Measurements from ENCODE around the gene IKZF1.
"Not testable (repeated sequence)": the region's sequence is repeated elsewhere in the genome, so short reads cannot be mapped to it uniquely, and the experiment has no call there.

IKZF1 gene

GRCh38 chr7:50335795-50336754 is 31.6 kb downstream of the IKZF1 start:
- DNase-seq: peak; percentile 92

DNA sequence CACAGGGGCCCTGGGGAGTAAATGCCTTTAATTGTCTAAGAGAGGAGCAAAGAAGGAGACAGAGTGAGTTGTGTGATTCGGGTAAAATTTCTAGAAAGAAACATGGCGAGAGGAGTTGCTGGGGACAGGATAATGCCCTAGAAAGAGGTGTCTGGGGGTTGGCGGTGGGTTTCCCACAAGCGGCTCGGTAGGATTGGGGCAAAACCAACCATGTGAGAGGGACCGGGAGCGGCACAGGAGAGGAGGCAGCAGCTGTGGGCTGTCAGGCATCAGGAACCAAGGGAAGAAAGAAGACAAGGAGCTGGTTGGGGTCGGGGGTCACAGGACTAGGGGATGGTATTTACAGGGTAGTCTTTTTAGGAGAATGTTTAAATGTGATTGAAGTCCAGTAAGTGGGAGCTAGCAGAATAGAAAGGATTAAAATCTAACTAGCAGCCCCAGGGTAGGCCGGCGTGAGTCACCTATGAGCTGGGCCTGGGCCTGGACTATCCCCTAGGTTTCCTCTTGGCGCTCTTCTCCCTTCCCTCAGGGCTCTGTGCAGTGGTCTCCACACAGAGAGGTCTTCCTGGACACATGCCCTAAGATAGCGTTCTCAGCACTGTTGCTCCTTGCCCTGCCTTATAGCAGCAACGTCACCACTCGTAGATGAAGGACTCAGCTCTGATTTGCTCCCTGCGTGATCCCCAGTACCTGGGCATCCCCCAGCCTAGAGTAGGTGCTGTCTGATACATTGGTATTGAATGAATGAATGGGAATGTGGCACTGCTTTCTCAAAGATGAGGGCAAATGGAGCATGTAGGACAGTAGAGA is 32.6 kb downstream of the IKZF1 start:
- DNase-seq: no peak

- not testable (repeated sequence) for DNase-seq
Observed at GRCh38 chr7:50339472-50339871, 35.0 kb downstream of the IKZF1 start.

DNA sequence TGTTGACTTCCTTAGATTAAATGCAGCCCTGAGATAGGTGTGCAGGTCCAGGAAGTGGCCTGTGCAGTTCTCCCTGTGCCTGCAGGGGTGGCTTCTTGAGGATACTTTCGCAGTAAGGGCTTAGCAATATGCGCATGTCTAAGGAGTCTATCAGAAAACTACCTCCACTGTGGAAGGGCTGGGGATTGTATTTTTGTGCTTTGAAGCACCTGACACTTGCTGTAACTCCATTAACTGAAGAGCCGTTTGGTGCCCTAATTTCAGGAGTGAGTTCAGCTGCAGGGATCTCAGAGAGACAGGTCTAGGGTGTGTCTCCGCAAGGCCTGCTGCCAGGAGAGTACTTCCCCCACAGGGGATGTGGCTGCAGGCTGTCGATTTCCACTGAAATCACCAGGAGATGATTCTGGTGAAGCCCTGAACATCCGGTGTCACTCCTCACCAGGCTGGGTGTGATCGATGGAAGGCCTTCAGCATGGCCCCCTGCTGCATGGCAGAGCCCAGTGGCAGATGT is 35.5 kb downstream of the IKZF1 start:
- DNase-seq: no peak

DNA sequence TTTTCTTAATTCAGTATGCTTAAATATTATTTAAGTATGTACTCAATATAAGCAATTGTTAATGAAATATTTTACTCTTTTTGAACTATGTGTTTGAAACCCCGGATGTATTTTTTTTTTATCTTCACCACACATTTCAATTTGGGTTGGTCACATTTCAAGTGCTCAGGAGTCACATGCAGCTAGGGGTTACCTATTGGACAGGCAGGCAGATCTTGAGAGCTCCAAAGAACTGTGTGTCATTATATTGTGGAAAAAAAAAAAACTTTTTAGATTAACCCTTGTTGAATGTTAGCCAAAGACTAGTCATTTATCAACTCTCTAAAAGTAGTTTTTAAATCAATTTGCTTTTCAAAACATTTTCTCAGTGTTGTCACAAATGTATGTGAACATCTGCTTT is 37.2 kb downstream of the IKZF1 start:
- no peak for DNase-seq

DNA sequence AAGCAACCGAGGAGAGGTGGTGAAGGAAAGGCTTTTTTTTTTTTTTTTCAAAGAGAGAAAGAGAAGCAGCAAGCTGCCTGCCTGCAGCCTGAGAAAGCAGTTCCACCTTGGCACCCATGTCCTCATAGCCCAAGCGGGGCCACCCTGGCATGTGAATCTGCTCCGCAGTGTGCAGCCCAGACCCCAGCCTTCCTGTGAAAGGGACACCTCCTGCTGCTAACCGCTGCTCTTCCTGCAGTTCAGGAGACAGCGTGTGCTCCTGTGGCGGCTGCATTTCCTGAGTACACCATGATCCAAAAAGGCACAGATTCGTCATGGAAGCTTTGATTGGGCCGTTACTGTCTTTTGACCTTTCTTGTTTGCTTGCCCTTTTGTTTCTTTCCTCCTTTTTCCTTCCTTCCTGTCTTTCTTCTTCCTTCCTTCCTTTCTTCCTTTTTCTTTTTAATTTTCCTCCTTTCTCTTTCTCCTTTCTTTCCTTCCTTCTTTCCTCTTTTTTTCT is 38.1 kb downstream of the IKZF1 start:
- DNase-seq: no peak

DNA sequence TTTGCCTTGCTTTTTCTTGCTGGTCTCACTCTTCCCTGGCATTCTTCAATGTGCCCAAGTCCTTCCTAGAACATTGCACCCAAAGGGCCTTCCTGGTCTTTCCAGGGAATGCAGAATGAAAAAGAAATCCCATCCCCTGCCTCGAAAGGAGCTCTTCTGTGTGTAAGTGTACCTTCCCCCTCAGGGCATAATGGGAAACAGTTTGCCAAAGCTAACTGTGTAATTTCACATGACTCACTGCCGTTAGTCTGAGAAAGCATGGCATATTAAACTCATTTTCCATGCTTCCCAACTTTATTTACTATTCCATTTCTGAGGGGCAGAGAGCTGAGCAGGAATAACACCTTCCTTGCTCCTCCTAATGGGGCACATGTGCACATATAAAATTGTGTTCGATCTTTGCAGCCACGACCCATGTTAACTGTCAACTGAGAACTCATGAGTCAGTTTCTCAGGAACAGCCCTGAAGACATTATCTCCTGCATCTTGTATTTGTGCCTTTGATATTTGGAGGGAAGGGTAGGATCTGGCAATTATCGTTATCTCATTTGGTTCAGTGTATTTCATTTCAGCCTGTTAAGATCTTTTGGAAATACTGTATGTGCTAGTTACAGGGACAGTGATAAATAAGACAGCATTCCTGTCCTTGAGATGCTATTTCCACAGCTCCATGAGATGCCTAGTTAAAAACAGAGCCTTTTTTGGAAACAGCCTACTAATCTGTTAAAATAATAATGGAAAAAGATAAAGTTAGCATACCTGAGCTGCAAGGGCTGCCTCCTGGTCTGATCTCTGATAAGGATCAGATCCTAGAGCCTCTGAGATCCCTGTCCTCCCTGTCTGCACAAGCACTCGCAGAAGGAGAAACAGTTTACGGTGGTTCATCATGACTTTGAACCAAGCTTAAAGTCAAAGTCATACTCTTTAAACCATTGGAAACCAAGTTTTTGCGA is 42.3 kb downstream of the IKZF1 start:
- no peak for DNase-seq

GRCh38 chr7:50347693-50348092 is 43.2 kb downstream of the IKZF1 start:
- DNase-seq: no peak

GRCh38 chr7:50348469-50349162 is 44.1 kb downstream of the IKZF1 start:
- no peak for DNase-seq

DNA sequence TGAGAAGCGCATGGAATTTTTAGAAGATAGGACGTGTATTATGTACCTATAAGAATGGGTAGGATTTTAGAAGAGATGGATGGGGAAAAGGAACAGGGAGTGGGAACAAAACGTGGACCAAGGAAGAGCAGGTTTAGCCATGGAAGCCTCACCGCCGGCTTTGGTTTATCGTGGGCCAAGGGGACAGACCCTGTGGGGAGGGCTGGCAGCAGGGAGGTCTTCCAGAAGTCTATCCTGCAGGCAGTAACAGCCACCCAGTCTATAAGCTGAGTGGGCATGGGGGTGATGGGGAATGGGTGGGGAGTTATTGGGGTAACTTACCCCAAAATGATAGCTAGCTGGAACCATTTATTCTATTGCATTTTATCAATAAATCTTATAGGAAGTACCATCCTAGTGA is 44.9 kb downstream of the IKZF1 start:
- no peak for DNase-seq

DNA sequence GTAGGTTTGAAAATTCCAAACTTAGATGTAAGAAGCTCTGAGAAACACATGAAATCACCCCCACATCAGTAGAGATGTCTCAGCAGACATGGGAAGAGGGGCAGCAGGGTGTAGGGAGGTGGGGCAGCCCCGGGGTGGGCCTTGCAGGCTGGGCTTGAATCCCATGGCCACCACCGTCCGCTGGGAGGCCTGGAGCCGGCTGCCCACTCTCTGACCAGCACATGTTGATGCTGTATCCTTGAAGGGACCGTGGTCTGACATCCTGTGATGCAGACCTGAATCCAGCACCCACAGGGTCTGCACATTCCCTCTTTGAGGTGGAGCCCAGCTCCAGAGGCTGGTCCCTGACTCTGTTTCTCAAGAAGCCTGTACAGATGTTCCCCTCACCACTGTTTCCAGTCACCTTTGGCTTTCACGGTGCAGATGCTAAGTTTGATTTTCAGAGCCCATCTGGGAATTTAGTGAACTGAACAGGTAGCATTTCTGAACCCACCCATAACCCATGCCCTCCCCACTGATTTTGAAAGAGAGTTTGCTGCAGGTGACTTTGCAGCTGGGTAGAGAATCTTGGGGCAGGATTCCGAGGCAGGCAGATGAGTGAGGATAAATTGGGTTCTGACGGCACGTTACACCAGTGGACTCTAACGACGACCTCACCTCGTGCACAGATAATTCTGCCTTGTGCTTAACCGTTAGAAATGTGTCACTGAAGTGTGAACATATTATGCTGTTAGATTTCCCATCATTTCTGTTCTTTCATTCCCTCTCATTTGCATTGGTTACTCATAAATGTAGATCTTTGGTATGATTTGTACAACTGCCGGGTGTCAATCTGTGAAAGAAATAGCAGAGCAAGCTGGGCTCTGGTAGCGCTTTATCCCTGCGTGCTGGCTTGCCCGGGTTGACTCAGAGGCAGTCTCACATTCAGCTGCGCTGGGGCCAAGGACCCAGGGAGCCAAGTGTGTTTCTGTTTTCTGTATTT is 45.7 kb downstream of the IKZF1 start:
- peak; percentile 86 for DNase-seq

DNA sequence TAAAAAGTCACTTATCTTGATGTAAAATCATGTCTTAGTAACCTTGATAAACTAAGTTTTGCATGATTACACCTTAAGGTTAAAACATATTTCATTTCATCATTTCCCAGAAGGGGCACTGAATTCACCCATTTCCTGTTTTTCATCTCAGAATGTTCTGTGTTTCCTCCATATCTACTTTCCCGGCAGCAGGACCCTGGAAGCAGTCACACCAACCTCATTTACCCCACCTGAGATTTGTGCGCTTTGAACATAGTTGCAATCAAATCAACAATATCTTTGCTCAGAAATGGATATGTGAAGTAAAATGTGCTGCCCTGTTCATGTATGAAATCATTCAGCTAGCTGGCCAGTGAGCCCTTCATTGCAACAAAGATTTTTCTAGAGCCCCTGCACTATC is 46.8 kb downstream of the IKZF1 start:
- DNase-seq: no peak

DNA sequence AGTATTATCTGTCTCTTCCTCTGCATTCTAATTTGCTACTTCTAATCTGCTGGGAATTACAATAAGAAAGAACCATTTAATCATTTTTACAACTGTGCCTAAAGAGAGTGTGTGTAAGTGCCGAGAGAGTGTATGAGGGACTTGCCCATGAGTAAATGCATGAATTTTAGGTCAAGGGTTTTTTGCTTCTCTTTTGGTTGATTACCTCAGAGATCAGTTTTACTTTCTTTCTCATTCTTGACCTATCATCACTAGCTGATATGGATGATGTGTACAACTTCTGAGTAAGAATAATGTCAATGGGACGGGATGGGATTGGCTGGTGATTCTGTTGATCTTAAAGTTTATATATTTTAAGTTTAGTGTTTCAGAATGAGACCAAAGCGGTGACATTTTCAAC is 47.8 kb downstream of the IKZF1 start:
- no peak for DNase-seq

GRCh38 chr7:50352751-50353150 is 48.2 kb downstream of the IKZF1 start:
- no peak for DNase-seq

GRCh38 chr7:50353201-50353600 is 48.7 kb downstream of the IKZF1 start:
- no peak for DNase-seq

DNA sequence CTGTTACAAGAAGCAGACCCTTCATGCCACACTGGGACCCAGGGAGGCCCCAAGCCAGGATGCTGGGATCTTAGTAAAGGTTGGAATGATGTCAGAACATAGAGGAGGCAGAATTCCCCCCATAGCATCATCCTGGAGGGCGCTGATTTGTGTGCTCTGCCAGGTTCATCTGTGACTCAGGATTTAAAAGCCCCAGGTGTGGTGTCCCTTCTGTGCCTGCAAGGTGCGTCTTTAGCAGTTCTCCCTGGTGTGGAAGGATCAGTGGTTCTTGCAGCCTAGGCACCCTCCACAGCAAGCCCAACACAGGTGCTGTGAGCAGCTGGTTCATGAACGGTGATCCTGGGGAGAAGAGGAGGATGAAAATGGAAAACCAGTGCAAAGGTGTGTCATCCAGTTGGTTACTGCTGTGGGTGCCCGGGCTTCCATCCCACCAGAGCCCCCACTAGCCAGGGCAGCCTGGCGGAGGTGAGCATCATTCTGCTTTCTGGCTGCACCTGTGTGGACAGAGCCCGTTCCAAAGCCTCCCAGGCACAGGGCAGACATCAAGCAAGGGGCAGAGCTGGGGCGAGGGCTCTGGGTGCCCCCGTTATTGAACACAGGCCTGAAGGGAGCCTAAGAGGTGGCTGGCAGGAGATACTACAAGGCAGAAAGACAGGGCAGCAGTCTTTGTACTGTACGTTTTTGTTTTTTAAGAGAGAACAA is 49.5 kb downstream of the IKZF1 start:
- peak; percentile 64 for DNase-seq

- DNase-seq: peak; percentile 57
Observed at GRCh38 chr7:50355817-50356178, 51.3 kb downstream of the IKZF1 start.

- DNase-seq: peak; percentile 74
Observed at GRCh38 chr7:50356212-50356944, 51.9 kb downstream of the IKZF1 start.

DNA sequence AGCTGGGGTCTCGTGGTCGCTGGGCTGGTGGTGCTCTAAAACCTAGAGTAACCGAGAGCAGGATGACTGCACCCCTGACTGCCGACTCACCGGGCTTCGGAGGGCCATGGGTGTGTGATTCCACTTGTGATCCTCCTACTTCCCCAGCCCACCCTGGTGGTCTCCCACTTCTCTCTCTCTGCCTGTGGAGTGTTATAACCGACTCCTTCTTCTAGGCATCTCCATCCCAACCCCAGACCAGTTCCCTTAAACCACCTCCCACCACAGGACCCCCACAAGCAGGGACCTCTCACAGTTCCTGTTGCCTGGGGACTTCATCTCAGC is 52.4 kb downstream of the IKZF1 start:
- no peak for DNase-seq

All from activated CD8-positive, alpha-beta memory T cell treated with anti-CD3 and anti-CD28 coated beads for 24 hours (primary cell).